GM21381 (cell line): Measurements from ENCODE around the gene WIZ.

ENCODE experiments used
- ATAC-seq: cut with Tn5 transposase; IDR thresholded peaks from one replicate; pipeline ENCODE4 v1.9.1; 2021; ENCODE audit warnings: mild to moderate bottlenecking, moderate library complexity; ENCODE audit not compliant: unreplicated experiment

Gene WIZ

GRCh38 chr19:15379083-15379998 is 70.4 kb downstream of the WIZ start, which contains the start of gene AKAP8:
Gene AKAP8, minus strand, starts transcription at chr19:15379787. Its CDS starts 56 bp downstream, at chr19:15379731.
- peak; percentile 80 for ATAC-seq

- ATAC-seq = no peak
Measured at GRCh38 chr19:15378534-15379082, 71.1 kb downstream of the WIZ start.

- no peak for ATAC-seq
Measured at GRCh38 chr19:15374796-15375440, 74.8 kb downstream of the WIZ start.

- no peak for ATAC-seq
Measured at GRCh38 chr19:15374105-15374651, 75.6 kb downstream of the WIZ start.

- ATAC-seq = no peak
Measured at GRCh38 chr19:15373644-15374043, 76.1 kb downstream of the WIZ start.

GRCh38 chr19:15372891-15373301 is 76.9 kb downstream of the WIZ start:
- ATAC-seq = no peak

- ATAC-seq = no peak
Measured at GRCh38 chr19:15372470-15372869, 77.3 kb downstream of the WIZ start.

GRCh38 chr19:15371786-15372380 is 77.9 kb downstream of the WIZ start:
- ATAC-seq = no peak

GRCh38 chr19:15371119-15371518 is 78.6 kb downstream of the WIZ start:
- ATAC-seq = no peak
